Measurements from ENCODE around the gene RALY. TPM values are rescaled to one million over a fixed set of nuclear protein-coding genes. Genes with fewer than 3 reads are reported as not detected.

Gene RALY
- polyA plus RNA-seq, 1 donor from 2014 or later: 221 TPM

GRCh38 chr20:34127792-34128191 lies 134.1 kb downstream of the RALY start:
- Histone ChIP-seq H4K20me1 (ENCODE audit: insufficient read depth) (no peaks in the 10 kb centered on the region), H3K79me2 (replicated peaks; ENCODE audit: insufficient read depth, low read length) (no peaks in the 10 kb centered on the region), H3K9me2 (ENCODE audit: insufficient read depth, low read length) (no peaks in the 10 kb centered on the region), H3K27ac (ENCODE audit: low read length) (no peak overlapping the region), H3K9ac (ENCODE audit: low read length) (no peak overlapping the region), H2AFZ (ENCODE audit: low read depth, low read length) (no peak overlapping the region), H3K4me2 (ENCODE audit: low read length) (no peak overlapping the region), H3K9me3 (ENCODE audit: low read length) (no peaks in the 10 kb centered on the region), H3K4me3 (ENCODE audit: low read length) (no peak overlapping the region), H3K27me3 (ENCODE audit: insufficient read depth, low read depth, low read length) (no peaks in the 10 kb centered on the region), H3F3A (ENCODE audit: insufficient read depth, low read length, poor library complexity, severe bottlenecking) (no peaks in the 10 kb centered on the region), H3K36me3 (ENCODE audit: insufficient read depth, low read length) (no peaks in the 10 kb centered on the region)
- no peak for TF ChIP-seq POLR2AphosphoS5 (IDR thresholded peaks at IDR 0.05)
- no peak for TF ChIP-seq EP300 (conservative IDR thresholded peaks at IDR 0.05; ENCODE audit: poor library complexity, severe bottlenecking)
- TF ChIP-seq CTCF (IDR thresholded peaks at IDR 0.05; ENCODE audit: poor library complexity, severe bottlenecking): no peak
- no peak for TF ChIP-seq REST (IDR thresholded peaks at IDR 0.05; ENCODE audit: borderline replicate concordance)
- TF ChIP-seq TAF1 (IDR thresholded peaks at IDR 0.05; ENCODE audit: low read depth): no peak
- no peak for TF ChIP-seq EZH2 (IDR thresholded peaks at IDR 0.05; ENCODE audit: borderline replicate concordance, insufficient read depth, low read length, poor library complexity, severe bottlenecking)
- TF ChIP-seq RAD21 (conservative IDR thresholded peaks at IDR 0.05): no peak
- TF ChIP-seq MXI1 (conservative IDR thresholded peaks at IDR 0.05; ENCODE audit: poor library complexity, severe bottlenecking): no peak
- TF ChIP-seq SMC3 (conservative IDR thresholded peaks at IDR 0.05; ENCODE audit: poor library complexity): no peak

GRCh38 chr20:34129518-34130162 lies 135.9 kb downstream of the RALY start:
- Histone ChIP-seq H3K36me3 (ENCODE audit: insufficient read depth, low read length) (no peaks in the 10 kb centered on the region), H3K9me3 (ENCODE audit: low read length) (no peaks in the 10 kb centered on the region), H3F3A (ENCODE audit: insufficient read depth, low read length, poor library complexity, severe bottlenecking) (no peaks in the 10 kb centered on the region), H3K79me2 (replicated peaks; ENCODE audit: insufficient read depth, low read length) (no peaks in the 10 kb centered on the region), H3K27ac (ENCODE audit: low read length) (no peak overlapping the region), H3K9ac (ENCODE audit: low read length) (no peak overlapping the region), H3K9me2 (ENCODE audit: insufficient read depth, low read length) (no peaks in the 10 kb centered on the region), H3K27me3 (ENCODE audit: insufficient read depth, low read depth, low read length) (no peaks in the 10 kb centered on the region), H2AFZ (ENCODE audit: low read depth, low read length) (no peak overlapping the region), H3K4me3 (ENCODE audit: low read length) (peak overlapping the region; percentile 29), H3K4me2 (ENCODE audit: low read length) (no peak overlapping the region), H4K20me1 (ENCODE audit: insufficient read depth) (no peaks in the 10 kb centered on the region)
- TF ChIP-seq RAD21 (conservative IDR thresholded peaks at IDR 0.05) (peak; percentile 96), EP300 (conservative IDR thresholded peaks at IDR 0.05; ENCODE audit: poor library complexity, severe bottlenecking) (no peak), SMC3 (conservative IDR thresholded peaks at IDR 0.05; ENCODE audit: poor library complexity) (peak; percentile 90), MXI1 (conservative IDR thresholded peaks at IDR 0.05; ENCODE audit: poor library complexity, severe bottlenecking) (no peak), CTCF (IDR thresholded peaks at IDR 0.05; ENCODE audit: poor library complexity, severe bottlenecking) (peak; percentile 95), POLR2AphosphoS5 (IDR thresholded peaks at IDR 0.05) (no peak), TAF1 (IDR thresholded peaks at IDR 0.05; ENCODE audit: low read depth) (no peak), EZH2 (IDR thresholded peaks at IDR 0.05; ENCODE audit: borderline replicate concordance, insufficient read depth, low read length, poor library complexity, severe bottlenecking) (no peak), REST (IDR thresholded peaks at IDR 0.05; ENCODE audit: borderline replicate concordance) (no peak)
